PFSK-1 (cell line): ENCODE measurements around the gene PCSK6.

Experiments used
- FOXP2 ChIP-seq: optimal IDR thresholded peaks from 2 replicates; pipeline ENCODE3; 2011; ENCODE audit warnings: borderline replicate concordance, control low read depth, inconsistent platforms; ENCODE audit not compliant: insufficient read depth; ENCODE audit errors: extremely low read length, extremely low read depth
- POLR2AphosphoS5 ChIP-seq: IDR thresholded peaks from 2 replicates; pipeline ENCODE4 v1.6.1; 2012; ENCODE audit warnings: low read depth, mild to moderate bottlenecking, control low read depth, low read length, moderate library complexity
- SIN3A ChIP-seq: IDR thresholded peaks from 2 replicates; pipeline ENCODE4 v1.6.1; 2012; ENCODE audit warnings: mild to moderate bottlenecking, low read length, moderate library complexity, borderline replicate concordance; ENCODE audit not compliant: insufficient read depth
- TAF1 ChIP-seq: IDR thresholded peaks from 2 replicates; pipeline ENCODE4 v1.6.1; 2012; ENCODE audit warnings: low read length, control low read depth, borderline replicate concordance; ENCODE audit not compliant: insufficient read depth
- TF ChIP-seq, protein P1 (sequence below), 2 experiments: IDR thresholded peaks; 2 replicates each; pipeline versions ENCODE4 v1.6.1 to v1.8.0; 2011 to 2012; ENCODE audit warnings: low read depth in 2 of 2, low read length in 2 of 2, control low read depth in 1 of 2, inconsistent platforms in 1 of 2, mild to moderate bottlenecking in 1 of 2, moderate library complexity in 1 of 2; ENCODE audit not compliant: insufficient read depth in 1 of 2

The PCSK6 gene

DNA sequence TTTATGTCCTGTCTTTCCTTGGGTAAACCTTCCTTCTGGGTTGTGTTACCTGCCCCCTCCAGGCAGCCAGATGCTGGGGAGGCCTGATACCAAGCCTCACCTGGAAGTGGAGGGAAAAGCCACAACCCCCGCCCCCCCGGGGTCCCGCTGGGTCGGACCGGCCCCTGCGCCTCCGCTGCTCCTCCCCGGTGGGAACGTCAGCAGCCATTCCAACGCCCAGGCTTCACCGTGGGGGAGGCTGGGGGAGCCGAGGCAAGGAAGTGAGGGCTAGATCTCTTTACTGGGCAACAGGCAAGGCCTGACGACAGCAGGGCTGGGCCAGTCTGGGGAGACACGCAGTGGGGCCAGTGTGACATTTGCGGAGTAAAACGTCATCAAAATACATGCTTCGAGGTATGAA, 141.5 kb downstream of the PCSK6 start:
- no peak for TF ChIP-seq FOXP2
- TF ChIP-seq SIN3A = no peak
- TF ChIP-seq, protein P1, sequence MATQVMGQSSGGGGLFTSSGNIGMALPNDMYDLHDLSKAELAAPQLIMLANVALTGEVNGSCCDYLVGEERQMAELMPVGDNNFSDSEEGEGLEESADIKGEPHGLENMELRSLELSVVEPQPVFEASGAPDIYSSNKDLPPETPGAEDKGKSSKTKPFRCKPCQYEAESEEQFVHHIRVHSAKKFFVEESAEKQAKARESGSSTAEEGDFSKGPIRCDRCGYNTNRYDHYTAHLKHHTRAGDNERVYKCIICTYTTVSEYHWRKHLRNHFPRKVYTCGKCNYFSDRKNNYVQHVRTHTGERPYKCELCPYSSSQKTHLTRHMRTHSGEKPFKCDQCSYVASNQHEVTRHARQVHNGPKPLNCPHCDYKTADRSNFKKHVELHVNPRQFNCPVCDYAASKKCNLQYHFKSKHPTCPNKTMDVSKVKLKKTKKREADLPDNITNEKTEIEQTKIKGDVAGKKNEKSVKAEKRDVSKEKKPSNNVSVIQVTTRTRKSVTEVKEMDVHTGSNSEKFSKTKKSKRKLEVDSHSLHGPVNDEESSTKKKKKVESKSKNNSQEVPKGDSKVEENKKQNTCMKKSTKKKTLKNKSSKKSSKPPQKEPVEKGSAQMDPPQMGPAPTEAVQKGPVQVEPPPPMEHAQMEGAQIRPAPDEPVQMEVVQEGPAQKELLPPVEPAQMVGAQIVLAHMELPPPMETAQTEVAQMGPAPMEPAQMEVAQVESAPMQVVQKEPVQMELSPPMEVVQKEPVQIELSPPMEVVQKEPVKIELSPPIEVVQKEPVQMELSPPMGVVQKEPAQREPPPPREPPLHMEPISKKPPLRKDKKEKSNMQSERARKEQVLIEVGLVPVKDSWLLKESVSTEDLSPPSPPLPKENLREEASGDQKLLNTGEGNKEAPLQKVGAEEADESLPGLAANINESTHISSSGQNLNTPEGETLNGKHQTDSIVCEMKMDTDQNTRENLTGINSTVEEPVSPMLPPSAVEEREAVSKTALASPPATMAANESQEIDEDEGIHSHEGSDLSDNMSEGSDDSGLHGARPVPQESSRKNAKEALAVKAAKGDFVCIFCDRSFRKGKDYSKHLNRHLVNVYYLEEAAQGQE (IDR thresholded peaks at IDR 0.05; ENCODE audit: insufficient read depth in 1 of 2, low read depth in 2 of 2, low read length in 2 of 2) = no peak
- TF ChIP-seq TAF1 = no peak
- no peak for TF ChIP-seq POLR2AphosphoS5

DNA sequence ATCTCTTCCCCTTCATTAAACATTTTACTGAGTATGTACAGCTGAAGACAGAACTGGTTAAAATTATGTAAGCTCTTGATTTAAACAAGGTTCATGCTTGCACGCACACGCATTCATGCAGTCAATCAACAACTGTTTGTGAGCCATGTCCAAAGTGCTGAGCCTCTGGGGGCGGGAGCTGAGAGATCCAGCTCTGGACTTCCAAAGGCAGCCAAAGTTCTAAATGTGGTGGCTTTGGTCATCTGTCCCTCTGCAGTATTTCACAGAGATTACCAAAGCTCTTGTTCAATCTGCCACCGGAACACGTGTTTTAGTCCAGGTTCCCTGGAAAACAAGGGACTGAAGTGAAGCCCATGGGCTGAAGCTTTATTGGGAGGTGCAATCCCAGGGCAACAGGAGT, 142.1 kb downstream of the PCSK6 start:
- TF ChIP-seq FOXP2 (no peak), POLR2AphosphoS5 (no peak), TAF1 (no peak), SIN3A (no peak)
- TF ChIP-seq, protein P1 (IDR thresholded peaks at IDR 0.05; ENCODE audit: insufficient read depth in 1 of 2, low read depth in 2 of 2, low read length in 2 of 2) = no peak

DNA sequence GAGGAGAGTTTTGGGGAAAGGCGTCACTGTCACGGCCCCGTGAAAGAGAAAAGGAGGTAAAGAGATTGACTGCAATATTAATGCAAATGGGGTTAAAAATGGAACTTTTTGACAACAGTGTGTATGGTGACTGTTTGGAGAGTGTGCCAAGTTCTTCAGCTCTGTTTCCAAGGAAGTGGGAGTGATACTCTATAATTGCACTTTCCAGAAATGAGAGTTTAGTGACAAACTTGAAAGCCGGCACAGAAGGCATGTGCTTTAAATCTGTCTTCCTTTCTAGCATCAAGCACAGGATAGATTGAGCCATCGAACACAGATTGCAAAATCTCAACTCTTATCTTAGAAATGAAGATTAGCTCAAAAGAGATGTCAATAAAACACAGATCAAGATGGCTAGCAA, 142.6 kb downstream of the PCSK6 start:
- TF ChIP-seq SIN3A = no peak
- no peak for TF ChIP-seq POLR2AphosphoS5
- TF ChIP-seq FOXP2 = no peak
- TF ChIP-seq, protein P1 (IDR thresholded peaks at IDR 0.05; ENCODE audit: insufficient read depth in 1 of 2, low read depth in 2 of 2, low read length in 2 of 2) = no peak
- no peak for TF ChIP-seq TAF1

DNA sequence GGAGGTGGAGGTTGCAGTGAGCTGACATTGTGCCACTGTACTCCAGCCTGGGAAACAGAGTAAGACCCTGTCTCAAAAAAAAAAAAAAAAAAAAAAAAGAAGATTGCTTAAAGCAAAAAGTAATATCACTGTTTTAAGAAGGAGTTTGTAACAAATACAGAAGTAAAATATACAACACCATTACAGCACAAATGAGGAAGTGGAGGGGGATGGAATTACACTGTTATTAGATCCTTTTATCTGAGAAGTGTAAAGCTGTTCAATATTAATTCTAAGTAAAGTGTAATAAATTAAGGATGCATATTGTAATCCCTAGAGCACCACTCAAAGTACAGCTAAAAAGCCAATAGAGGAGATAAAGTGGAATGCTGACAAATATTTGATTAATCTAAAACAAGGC, 147.5 kb downstream of the PCSK6 start:
- no peak for TF ChIP-seq FOXP2
- TF ChIP-seq, protein P1 (IDR thresholded peaks at IDR 0.05; ENCODE audit: insufficient read depth in 1 of 2, low read depth in 2 of 2, low read length in 2 of 2) = no peak
- TF ChIP-seq SIN3A = no peak
- no peak for TF ChIP-seq TAF1
- no peak for TF ChIP-seq POLR2AphosphoS5
